ENCODE results near the gene ATP8B4.

The ATP8B4 gene

GRCh38 chr15:49888323-49888693 is 230.7 kb downstream of the ATP8B4 start:
- no peak for DNase-seq

DNA sequence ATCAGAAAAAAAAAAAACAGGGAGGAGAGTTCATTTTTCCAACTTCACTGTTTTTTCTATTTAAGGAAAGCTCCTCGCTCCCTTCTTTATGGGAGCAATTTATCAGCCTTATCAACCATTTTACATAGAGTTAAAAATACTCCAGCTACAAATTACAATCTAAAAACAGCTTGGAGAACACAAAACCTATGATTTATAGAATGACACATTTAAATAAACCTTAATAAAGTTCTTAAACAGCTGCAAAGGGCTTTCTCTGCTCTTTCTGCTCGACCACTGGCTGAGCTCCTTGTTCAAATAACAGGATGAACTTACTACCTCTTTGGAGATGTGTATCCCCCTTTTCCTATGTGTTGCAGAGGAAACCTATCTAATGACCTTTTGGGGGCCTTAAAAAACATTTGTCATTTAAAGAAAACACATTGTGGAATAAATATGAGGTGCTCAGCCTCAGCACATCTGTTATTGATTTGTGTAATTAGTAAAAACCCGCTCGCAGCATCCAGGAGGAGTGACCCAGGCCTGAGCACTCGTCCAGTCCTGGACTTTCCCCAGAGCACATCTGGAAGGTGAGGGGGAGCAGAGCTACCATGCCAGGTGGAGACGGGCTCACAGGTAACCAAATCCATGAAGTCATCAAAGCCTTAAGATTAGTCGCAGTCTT is 231.2 kb downstream of the ATP8B4 start:
- no peak for DNase-seq

DNA sequence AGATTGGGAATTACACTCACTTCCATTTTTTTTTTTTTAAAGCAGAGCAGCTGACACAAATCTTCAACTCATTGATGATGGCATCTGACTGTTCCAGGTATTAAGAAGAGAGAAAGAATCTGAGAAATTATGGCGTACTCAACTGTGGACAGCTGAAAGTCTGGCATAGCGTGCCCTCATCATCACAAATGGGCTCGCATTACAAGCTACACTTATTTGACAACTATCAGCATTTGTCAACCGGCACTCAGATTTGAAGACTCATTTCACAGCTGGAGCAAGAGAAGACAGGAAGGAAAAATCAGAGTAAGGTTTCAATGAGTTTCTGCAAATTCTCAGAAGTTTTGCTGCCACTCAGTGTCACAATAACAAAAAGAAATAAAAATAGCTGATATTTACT is 235.9 kb downstream of the ATP8B4 start:
- DNase-seq, result no peak

DNA sequence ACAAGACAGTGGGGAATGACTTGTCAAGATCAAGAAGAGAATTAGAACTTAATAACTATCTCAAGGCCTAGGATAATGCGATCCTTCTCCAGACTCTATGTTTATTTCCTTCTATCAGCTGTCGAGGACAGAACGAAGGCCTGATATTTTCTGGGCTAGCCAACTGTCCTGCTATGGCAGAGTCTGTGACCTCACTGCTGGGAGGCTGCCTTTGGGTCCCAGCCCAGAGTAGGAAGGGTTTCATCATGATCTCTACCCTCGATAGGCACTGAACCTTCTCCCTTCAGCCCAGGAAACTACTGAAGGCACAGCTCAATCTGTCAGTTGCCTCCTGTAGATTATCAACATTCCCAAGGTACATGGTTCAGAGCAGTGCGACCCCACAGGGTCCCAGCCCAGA is 237.2 kb downstream of the ATP8B4 start:
- no peak for DNase-seq

DNA sequence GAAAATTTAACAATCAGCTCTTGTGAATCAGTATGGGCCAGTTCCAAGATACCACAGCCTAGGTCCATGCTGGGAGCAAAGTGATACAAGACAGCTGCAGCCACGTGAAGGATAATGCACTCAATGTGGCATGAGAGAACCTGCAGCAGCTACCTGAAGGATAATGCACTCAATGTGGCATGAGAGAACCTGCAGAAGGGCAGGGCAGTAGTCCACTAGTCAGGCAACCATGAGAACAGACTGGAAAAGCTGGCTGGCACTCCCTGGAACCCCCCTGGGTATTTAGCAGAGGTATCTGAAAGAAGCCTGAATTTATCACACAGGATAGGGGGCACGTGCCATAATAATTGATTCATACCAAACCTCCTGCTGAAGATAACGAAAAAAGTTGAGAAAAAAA is 237.6 kb downstream of the ATP8B4 start:
- no peak for DNase-seq

GRCh38 chr15:49877873-49878521 is 241.0 kb downstream of the ATP8B4 start:
- no peak for DNase-seq

GRCh38 chr15:49877117-49877872 is 241.7 kb downstream of the ATP8B4 start:
- no peak for DNase-seq

DNA sequence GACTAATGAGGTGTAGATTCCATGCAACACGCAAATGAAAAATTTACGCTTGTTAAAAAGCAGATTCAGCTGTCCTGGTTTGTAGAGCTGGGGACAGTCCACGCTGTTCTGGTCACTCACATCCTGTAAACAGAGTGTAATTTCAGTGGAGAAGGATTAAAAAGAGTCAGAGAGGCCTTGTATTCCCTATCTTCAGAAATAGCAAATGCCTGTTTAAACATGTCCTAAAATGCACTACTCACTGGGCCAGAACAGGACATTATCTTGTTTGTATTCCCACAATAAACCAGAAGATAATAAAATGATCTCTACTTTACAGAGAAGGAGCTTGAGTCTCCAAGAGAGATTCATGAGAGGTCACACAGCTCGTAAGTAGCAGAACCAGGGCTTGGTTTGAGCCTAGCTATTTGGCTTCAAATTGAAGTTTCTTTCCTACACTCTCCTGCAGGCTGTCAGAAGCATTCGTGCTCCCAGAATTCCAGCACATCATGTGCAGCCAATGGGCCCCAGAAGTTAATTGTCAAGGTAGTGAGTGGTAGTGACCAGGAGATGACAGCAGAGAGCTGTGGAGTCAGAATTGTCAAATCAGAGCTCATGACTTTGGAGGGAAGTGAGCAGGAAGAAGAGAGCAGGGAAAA is 242.5 kb downstream of the ATP8B4 start:
- DNase-seq, result no peak

DNA sequence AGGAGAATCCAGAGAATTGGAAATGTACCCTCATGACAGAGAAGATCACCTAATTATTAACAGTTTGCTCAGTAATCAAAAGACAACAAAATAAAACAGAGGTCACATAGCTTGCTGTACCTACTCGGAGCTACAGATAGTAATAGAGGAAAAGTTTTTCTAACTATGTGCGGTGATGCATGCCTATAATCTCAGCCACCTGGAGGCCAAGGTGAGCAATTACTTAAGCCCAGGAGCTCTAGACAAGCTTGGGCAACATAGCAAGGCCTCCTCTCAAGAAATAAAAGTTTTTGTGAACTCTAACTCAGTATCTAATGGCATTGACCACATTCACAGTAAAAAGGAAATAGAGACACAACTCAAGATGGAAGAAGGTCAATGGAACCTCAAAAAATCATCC is 243.6 kb downstream of the ATP8B4 start:
- DNase-seq, result no peak

DNA sequence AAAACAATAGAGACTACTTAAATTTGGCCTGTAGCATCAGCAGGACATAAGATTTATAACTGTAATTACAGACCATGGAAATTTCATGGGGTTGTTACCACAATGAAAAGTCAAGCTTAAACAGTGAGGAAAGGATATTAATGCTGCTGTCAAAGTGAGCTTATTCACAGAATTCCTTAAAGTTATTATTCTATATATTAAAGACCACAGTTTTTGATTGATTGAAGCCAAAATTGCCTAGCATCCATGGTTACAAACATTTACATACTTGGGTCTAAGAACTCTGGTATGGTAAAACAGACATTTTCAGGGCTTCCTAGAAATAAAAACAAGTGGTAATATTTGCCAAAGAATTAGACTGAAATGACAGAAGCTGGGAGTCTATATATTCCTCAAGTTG is 248.6 kb downstream of the ATP8B4 start:
- DNase-seq, result no peak

DNA sequence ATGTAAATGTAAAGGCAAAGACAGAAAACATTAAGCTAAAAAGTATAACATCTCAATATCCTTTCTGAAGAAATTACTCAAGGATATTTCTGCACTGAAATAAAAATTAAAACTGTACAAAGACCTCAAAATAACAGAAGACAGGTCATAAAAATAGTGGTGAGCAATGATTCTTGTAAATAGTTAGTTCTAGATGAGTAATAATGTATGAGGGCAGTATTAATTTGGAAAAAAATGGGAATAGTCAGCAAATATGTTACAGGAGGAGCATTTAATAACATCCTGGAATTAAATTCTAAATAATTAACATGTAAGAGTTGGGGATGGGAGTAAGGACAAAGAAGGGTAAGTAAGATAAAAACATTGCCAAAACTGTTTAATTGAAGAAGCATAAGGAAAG is 250.7 kb downstream of the ATP8B4 start:
- DNase-seq, result no peak

DNA sequence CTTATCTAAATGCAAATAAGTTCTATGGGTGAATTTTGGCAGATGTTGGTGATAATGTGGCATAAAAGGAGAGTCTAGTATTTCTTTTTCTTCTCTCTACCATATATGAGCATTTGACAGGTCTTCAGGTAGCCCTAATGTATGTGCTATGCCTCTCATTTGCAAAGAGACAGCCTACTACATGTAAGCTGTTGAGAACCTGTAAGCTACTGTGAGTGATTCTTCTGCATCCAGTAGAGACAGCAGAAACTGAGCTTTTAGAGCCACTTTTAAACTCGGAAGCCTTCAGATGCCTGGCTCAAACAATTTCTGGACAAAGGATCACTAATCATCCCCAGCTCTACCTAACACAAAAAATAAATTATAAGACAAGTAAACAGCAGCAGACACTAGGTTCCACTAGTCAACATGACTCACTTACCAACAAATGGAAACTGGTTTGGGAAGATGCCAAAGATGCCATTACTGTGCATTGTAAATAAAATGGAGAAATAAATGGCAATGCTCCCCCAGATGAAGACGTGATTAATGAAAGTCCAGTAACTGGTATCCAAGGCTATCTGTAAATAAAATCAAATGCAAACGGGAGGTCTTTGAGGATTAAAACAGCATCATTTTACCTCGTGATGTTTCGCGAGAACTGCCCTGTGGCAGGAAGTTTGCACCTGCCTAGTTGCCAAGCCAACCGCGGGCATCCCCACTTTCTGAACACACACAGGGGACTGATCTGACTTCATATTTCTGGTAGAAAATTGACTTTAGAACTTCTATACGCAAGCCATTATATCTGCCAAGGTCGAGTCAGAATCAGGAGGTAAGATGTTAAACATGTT is 252.9 kb downstream of the ATP8B4 start:
- DNase-seq, result no peak

GRCh38 chr15:49864251-49864650 is 254.8 kb downstream of the ATP8B4 start:
- no peak for DNase-seq

- no peak for DNase-seq
Observed at GRCh38 chr15:49863431-49864224, 255.4 kb downstream of the ATP8B4 start.

DNA sequence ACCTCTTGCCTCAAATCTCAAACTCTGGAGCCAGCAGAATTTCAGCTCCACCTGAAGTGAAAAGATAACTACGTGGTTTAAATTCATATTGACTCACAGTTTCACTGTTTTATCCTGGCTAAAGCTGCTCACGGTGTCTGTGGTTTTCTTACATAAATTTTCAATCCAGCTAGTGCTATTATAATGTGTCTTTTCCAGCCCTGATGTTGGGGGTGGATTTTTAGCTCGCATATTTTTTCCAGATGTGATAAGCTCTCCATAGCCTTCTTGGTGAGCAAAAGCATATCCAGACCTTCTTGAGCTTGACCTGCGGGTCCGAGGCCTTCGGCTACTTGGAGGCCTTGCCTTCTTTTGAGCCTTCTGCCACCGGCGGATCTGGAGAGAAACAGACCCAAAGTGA is 258.9 kb downstream of the ATP8B4 start:
- DNase-seq, result no peak

GRCh38 chr15:49857496-49858475 is 261.2 kb downstream of the ATP8B4 start:
- no peak for DNase-seq

- no peak for DNase-seq
Observed at GRCh38 chr15:49855917-49856637, 263.0 kb downstream of the ATP8B4 start.

DNA sequence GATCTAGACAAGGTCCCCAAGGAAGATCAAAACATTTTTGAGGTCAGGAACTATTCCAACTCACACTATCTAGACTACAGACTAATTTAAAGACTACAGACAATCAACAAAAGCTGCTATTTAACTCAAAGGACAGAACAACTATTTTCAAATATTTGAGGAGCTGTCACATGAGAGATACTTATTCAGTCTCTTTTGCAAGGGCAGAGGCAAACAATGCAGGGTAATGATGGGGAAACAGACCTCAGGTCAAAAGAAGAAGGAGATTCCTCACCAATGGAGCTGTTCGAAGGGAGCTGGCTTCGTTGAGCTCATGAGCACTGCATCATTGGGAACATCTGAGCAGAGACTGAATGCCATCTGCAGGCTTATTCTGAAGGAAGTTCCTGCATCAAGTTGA is 266.3 kb downstream of the ATP8B4 start:
- no peak for DNase-seq

DNA sequence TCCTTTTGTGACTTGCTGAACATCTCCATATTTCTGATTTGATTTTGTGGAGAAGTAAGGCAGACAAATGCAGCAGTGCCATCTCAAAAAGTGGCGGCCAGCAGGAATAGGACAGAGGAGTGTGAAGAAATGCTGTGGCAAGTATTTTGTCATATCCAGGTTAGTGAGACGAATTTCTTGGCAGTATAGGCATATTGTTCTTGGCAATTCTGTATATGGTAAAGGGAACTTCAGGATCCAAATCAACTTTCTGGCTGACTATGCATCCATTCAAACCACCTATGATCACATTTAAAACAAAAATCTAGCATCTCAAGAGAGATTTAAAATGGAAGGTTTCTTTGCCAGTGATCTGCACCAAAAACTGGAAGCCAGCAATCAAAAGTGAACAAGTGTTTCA is 270.2 kb downstream of the ATP8B4 start:
- no peak for DNase-seq

GRCh38 chr15:49848282-49848724 is 270.7 kb downstream of the ATP8B4 start:
- no peak for DNase-seq
